ENCODE data around the gene TMEM53. TPM values are rescaled to one million over a fixed set of nuclear protein-coding genes. Genes with fewer than 3 reads are reported as not detected.
A peak's percentile ranks its signal among the peaks of the same experiment; 100 is the strongest.
"Not testable (repeated sequence)": the region's sequence is repeated elsewhere in the genome, so short reads cannot be mapped to it uniquely, and the experiment has no call there.

The TMEM53 gene
- total RNA-seq, 4 donors from 2014 or later, result 3.9 to 10.4 (median 8.0) TPM

- WGBS, 2 donors, result 81 to 83% methylated on average over 6 of the region's 6 CpGs
- TF ChIP-seq POLR2A (IDR thresholded peaks at IDR 0.05) (no peak), CTCF (IDR thresholded peaks at IDR 0.05) (no peak)
- Histone ChIP-seq H3K4me1 (no peaks in the 10 kb centered on the region), H3K27ac (no peak overlapping the region), H3K9me3 (no peaks in the 10 kb centered on the region), H3K27me3 (no peaks in the 10 kb centered on the region), H3K4me3 (replicated peaks in 1 of 3) (no peak overlapping the region), H3K36me3 (no peaks in the 10 kb centered on the region)
- intact Hi-C loops (cut with DNase I), result no loop called here
- no peak for DNase-seq
Observed at GRCh38 chr1:44707112-44707881, 33.0 kb upstream of the TMEM53 start.

GRCh38 chr1:44705938-44706337 lies 31.7 kb upstream of the TMEM53 start:
- no peak overlapping the region for H3K27ac ChIP-seq
- no peak for DNase-seq
- no peak overlapping the region for H3K4me3 ChIP-seq (replicated peaks in 1 of 3)

GRCh38 chr1:44705470-44705869 lies 31.2 kb upstream of the TMEM53 start:
- H3K4me1 ChIP-seq, result no peaks in the 10 kb centered on the region
- H3K9me3 ChIP-seq, result no peaks in the 10 kb centered on the region
- TF ChIP-seq CTCF (IDR thresholded peaks at IDR 0.05), result no peak
- TF ChIP-seq POLR2A (IDR thresholded peaks at IDR 0.05), result no peak
- intact Hi-C loops (cut with DNase I), result no loop called here
- H3K4me3 ChIP-seq (replicated peaks in 1 of 3), result no peak overlapping the region
- no peaks in the 10 kb centered on the region for H3K27me3 ChIP-seq
- WGBS, 2 donors, result 80 to 85% methylated on average over 6 of the region's 6 CpGs
- H3K27ac ChIP-seq, result no peak overlapping the region
- DNase-seq, result no peak
- H3K36me3 ChIP-seq, result no peaks in the 10 kb centered on the region

More at GRCh38 chr1:44705938-44706337, 31.7 kb upstream of the TMEM53 start:
- TF ChIP-seq POLR2A (IDR thresholded peaks at IDR 0.05) (no peak), CTCF (IDR thresholded peaks at IDR 0.05) (no peak)
- Histone ChIP-seq H3K9me3 (no peaks in the 10 kb centered on the region), H3K4me1 (no peaks in the 10 kb centered on the region), H3K27me3 (no peaks in the 10 kb centered on the region), H3K36me3 (no peaks in the 10 kb centered on the region)
- WGBS, 2 donors, result 73 to 76% methylated on average over 2 of the region's 2 CpGs
- intact Hi-C loops (cut with DNase I), result no loop called here

GRCh38 chr1:44701141-44701573 lies 26.9 kb upstream of the TMEM53 start:
- intact Hi-C loops (cut with DNase I), result no loop called here
- Histone ChIP-seq H3K36me3 (no peaks in the 10 kb centered on the region), H3K4me3 (replicated peaks in 1 of 3) (no peak overlapping the region), H3K27me3 (no peaks in the 10 kb centered on the region), H3K9me3 (no peaks in the 10 kb centered on the region), H3K4me1 (no peaks in the 10 kb centered on the region), H3K27ac (no peak overlapping the region)
- TF ChIP-seq POLR2A (IDR thresholded peaks at IDR 0.05), result no peak
- no peak for TF ChIP-seq CTCF (IDR thresholded peaks at IDR 0.05)
- WGBS, 2 donors, result 52 to 62% methylated on average over 7 of the region's 7 CpGs
- peak; percentile 58 to 61 for DNase-seq

- no peak for DNase-seq
- Histone ChIP-seq H3K36me3 (no peaks in the 10 kb centered on the region), H3K4me1 (no peaks in the 10 kb centered on the region), H3K27me3 (no peaks in the 10 kb centered on the region), H3K4me3 (replicated peaks in 1 of 3) (no peak overlapping the region), H3K27ac (no peak overlapping the region), H3K9me3 (no peaks in the 10 kb centered on the region)
- 43 to 70% methylated on average over 1 of the region's 1 CpG for WGBS, 2 donors
- TF ChIP-seq POLR2A (IDR thresholded peaks at IDR 0.05) (no peak), CTCF (IDR thresholded peaks at IDR 0.05) (no peak)
- intact Hi-C loops (cut with DNase I), result no loop called here
Observed at GRCh38 chr1:44700573-44700972, 26.3 kb upstream of the TMEM53 start.

- DNase-seq; intact Hi-C loops (cut with DNase I); H3K36me3 ChIP-seq; H3K27me3 ChIP-seq; H3K4me1 ChIP-seq; H3K9me3 ChIP-seq; H3K4me3 ChIP-seq (replicated peaks in 1 of 3); H3K27ac ChIP-seq: not testable (repeated sequence)
- WGBS, 2 donors, result 88 to 89% methylated on average over 9 of the region's 9 CpGs
Observed at GRCh38 chr1:44699375-44699774, 25.1 kb upstream of the TMEM53 start.

Measured in thyroid gland (tissue), 4 donors.